DOHH2 (cell line): ENCODE data around the gene R3HDML.

ENCODE experiments used
- EZH2phosphoT487 ChIP-seq: fragments of 200-600 bp; sonication (generic); IDR thresholded peaks from 2 replicates; pipeline ENCODE4 v1.6.1; 2017; ENCODE audit warnings: borderline replicate concordance, mild to moderate bottlenecking, antibody characterized with exemption, low read length, moderate library complexity, mixed read lengths
- TF ChIP-seq, protein P1 (sequence below): fragments of 200-600 bp; sonication (generic); IDR thresholded peaks from one replicate; pipeline ENCODE4 v1.5.1; 2014; ENCODE audit warnings: antibody characterized with exemption, mild to moderate bottlenecking, low read depth, low read length; ENCODE audit not compliant: poor library complexity, severe bottlenecking

DNA sequence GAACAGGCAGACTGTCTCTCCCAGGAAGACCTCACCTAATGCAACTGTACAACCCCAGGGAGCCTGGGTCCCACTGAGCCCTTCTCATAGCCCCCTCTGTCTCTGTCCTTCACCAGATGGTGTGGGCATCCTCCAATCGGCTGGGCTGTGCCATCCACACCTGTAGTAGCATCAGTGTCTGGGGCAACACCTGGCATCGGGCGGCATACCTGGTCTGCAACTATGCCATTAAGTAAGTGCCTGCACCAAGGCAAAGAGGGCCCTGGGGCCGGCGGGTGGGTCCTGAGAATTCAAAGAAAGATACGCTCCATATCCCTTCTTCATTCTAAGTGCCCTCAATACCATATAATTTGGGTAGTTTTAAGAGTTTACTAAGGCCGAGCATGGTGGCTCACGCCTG lies 8.3 kb downstream of the R3HDML start:
- TF ChIP-seq, protein P1, sequence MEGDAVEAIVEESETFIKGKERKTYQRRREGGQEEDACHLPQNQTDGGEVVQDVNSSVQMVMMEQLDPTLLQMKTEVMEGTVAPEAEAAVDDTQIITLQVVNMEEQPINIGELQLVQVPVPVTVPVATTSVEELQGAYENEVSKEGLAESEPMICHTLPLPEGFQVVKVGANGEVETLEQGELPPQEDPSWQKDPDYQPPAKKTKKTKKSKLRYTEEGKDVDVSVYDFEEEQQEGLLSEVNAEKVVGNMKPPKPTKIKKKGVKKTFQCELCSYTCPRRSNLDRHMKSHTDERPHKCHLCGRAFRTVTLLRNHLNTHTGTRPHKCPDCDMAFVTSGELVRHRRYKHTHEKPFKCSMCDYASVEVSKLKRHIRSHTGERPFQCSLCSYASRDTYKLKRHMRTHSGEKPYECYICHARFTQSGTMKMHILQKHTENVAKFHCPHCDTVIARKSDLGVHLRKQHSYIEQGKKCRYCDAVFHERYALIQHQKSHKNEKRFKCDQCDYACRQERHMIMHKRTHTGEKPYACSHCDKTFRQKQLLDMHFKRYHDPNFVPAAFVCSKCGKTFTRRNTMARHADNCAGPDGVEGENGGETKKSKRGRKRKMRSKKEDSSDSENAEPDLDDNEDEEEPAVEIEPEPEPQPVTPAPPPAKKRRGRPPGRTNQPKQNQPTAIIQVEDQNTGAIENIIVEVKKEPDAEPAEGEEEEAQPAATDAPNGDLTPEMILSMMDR: no peak
- no peak for TF ChIP-seq EZH2phosphoT487
